ENCODE measurements around the gene OSTN.

Gene OSTN

DNA sequence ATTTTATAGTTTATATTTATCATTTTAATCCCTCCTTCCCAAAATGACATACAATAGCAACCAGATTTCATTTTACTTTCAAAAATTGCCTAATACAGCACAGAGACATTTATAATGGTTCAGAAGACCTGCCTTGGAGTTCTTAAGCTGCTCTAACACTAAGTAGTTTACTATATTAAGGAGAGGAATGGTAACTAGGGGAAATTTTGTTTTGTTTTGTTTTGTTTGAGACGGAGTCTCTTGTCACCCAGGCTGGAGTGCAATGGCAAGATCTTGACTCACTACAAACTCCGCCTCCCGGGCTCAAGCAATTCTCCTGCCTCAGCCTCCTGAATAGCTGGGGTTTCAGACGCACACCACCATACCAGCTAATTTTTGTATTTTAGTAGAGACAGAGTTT, 107.4 kb downstream of the OSTN start:
- no peak for DNase-seq (ENCODE audit: low read depth)
- H3K4me3 ChIP-seq (ENCODE audit: low read length) = no peak overlapping the region
- TF ChIP-seq, protein P1, sequence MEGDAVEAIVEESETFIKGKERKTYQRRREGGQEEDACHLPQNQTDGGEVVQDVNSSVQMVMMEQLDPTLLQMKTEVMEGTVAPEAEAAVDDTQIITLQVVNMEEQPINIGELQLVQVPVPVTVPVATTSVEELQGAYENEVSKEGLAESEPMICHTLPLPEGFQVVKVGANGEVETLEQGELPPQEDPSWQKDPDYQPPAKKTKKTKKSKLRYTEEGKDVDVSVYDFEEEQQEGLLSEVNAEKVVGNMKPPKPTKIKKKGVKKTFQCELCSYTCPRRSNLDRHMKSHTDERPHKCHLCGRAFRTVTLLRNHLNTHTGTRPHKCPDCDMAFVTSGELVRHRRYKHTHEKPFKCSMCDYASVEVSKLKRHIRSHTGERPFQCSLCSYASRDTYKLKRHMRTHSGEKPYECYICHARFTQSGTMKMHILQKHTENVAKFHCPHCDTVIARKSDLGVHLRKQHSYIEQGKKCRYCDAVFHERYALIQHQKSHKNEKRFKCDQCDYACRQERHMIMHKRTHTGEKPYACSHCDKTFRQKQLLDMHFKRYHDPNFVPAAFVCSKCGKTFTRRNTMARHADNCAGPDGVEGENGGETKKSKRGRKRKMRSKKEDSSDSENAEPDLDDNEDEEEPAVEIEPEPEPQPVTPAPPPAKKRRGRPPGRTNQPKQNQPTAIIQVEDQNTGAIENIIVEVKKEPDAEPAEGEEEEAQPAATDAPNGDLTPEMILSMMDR (IDR thresholded peaks at IDR 0.05; ENCODE audit: insufficient read depth, low read depth, low read length, missing control alignments) = no peak

DNA sequence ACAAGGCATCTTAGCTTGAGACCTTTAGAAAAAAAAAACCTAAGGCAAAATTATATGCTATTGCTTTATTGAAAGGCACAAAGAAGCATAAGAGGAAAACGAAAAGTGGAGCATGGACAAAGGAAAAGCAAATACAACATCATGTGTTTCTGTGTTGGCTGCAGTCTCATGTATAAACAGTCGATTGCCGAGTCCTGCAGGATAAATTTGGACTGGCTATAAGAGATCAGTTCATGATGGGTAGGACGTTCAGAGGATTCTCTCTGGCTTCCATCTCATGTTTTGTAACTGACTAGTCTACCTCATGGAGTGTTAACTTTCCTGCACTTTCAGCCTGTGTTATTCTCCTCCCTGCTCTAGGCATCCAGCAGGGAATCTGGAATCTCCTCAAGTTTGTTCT, 108.3 kb downstream of the OSTN start:
- TF ChIP-seq, protein P1 (IDR thresholded peaks at IDR 0.05; ENCODE audit: insufficient read depth, low read depth, low read length, missing control alignments) = no peak
- H3K4me3 ChIP-seq (ENCODE audit: low read length) = no peak overlapping the region
- no peak for DNase-seq (ENCODE audit: low read depth)

DNA sequence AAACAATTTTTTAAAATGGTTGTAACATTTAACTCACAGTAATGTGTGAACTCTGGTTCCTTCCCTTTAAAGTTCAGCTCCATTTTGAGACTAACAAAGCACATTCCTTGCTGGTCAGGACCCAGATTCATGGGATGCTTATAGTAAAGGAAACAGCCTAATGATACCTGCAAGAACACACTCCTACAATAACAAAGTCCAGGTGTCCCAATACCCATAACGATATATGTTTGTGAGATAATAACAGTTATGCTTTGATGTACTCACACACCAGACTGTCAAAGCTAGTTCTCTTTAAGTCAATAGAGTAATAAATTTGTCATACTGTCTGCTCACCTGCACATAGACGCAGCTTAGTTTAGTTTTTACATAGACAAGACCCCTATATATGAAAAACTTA, 114.3 kb downstream of the OSTN start:
- TF ChIP-seq, protein P1 (IDR thresholded peaks at IDR 0.05; ENCODE audit: insufficient read depth, low read depth, low read length, missing control alignments) = no peak
- H3K4me3 ChIP-seq (ENCODE audit: low read length) = no peak overlapping the region
- DNase-seq (ENCODE audit: low read depth) = no peak

DNA sequence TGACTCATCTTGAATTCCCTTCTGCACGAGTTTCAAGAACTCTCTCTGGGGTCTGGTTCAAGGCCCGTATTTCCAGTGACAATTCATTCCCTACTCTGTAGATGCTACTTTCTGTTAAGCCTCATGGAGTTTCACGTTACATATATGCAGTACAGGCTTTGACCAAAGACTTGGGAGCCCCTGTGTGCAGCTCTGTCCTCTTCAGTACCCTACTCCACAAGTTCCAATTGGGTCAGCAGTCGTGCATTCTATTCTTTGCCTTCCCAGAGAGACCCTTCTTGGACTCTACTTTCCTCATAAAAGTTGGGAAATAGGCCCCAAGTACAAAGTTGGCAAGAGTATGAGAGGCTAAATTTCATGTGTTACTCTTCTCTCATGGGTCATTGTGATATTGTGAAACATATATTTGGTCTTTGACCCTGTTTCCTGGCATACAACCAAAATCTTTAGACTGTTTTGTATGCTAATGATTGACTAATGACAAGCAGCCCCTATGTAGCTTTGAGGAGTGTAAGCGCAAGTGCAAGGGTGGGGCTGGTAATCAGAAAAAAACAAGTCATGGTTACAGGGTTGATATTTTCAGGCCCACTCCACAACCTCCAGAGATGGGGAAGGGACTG, 115.2 kb downstream of the OSTN start:
- TF ChIP-seq, protein P1 (IDR thresholded peaks at IDR 0.05; ENCODE audit: insufficient read depth, low read depth, low read length, missing control alignments) = no peak
- H3K4me3 ChIP-seq (ENCODE audit: low read length) = no peak overlapping the region
- DNase-seq (ENCODE audit: low read depth) = no peak
